Germinal center (tissue), 1 donor: ENCODE results near the gene NAT10.
A peak's percentile ranks its signal among the peaks of the same experiment; 100 is the strongest.
"Not testable (repeated sequence)": the region's sequence is repeated elsewhere in the genome, so short reads cannot be mapped to it uniquely, and the experiment has no call there.

ENCODE experiments used
- DNase-seq: peaks from one replicate; pipeline ENCODE4 v3.0.0; 2012; ENCODE audit warnings: mixed read lengths, low spot score

Gene NAT10

GRCh38 chr11:34168642-34169420 lies 63.4 kb downstream of the NAT10 start:
- DNase-seq: no peak

GRCh38 chr11:34169686-34170085 lies 64.3 kb downstream of the NAT10 start:
- DNase-seq: no peak

GRCh38 chr11:34173050-34173449 lies 67.6 kb downstream of the NAT10 start:
- DNase-seq: no peak

- peak; percentile 87 for DNase-seq
Observed at GRCh38 chr11:34174412-34175041, 69.1 kb downstream of the NAT10 start.

GRCh38 chr11:34175284-34176019 lies 70.0 kb downstream of the NAT10 start:
- no peak for DNase-seq

- no peak for DNase-seq
Observed at GRCh38 chr11:34176751-34177209, 71.4 kb downstream of the NAT10 start.

- no peak for DNase-seq
Observed at GRCh38 chr11:34178209-34178821, 72.9 kb downstream of the NAT10 start.

GRCh38 chr11:34179026-34179675 lies 73.7 kb downstream of the NAT10 start:
- no peak for DNase-seq

- no peak for DNase-seq
Observed at GRCh38 chr11:34180040-34180813, 74.8 kb downstream of the NAT10 start.

GRCh38 chr11:34180814-34181165 lies 75.4 kb downstream of the NAT10 start:
- DNase-seq: not testable (repeated sequence)

GRCh38 chr11:34181251-34181650 lies 75.8 kb downstream of the NAT10 start:
- DNase-seq: no peak

GRCh38 chr11:34181856-34182405 lies 76.5 kb downstream of the NAT10 start:
- no peak for DNase-seq

- no peak for DNase-seq
Observed at GRCh38 chr11:34182425-34182824, 77.0 kb downstream of the NAT10 start.

GRCh38 chr11:34182921-34183685 lies 77.7 kb downstream of the NAT10 start:
- DNase-seq: no peak

GRCh38 chr11:34183848-34184391 lies 78.5 kb downstream of the NAT10 start:
- no peak for DNase-seq

- no peak for DNase-seq
Observed at GRCh38 chr11:34184505-34185015, 79.1 kb downstream of the NAT10 start.

- DNase-seq: no peak
Observed at GRCh38 chr11:34185926-34186841, 80.8 kb downstream of the NAT10 start.

- no peak for DNase-seq
Observed at GRCh38 chr11:34188181-34188580, 82.8 kb downstream of the NAT10 start.
